ENCODE results near the gene TRABD2B. TPM values are rescaled to one million over a fixed set of nuclear protein-coding genes. Genes with fewer than 3 reads are reported as not detected.

Gene TRABD2B
- polyA plus RNA-seq, 1 of the 3 experiments (the other 2 are of a cell fraction): 0.03 TPM

GRCh38 chr1:48028218-48029069 lies 31.3 kb upstream of the TRABD2B start:
- POLR2A ChIA-PET: no interaction called here
- no peak for DNase-seq
- CTCF ChIA-PET: interaction anchor here (1.3 to 2.5 kb wide), 3 partner anchors 30 to 33 kb away, joined by 3 to 14 read pairs (median 9); no protein-coding TSS in a partner anchor

GRCh38 chr1:48027533-48027835 lies 30.3 kb upstream of the TRABD2B start:
- Histone ChIP-seq H3K4me1 (ENCODE audit: control insufficient read depth in 1 of 2, insufficient read depth in 2 of 2, low read depth in 1 of 2, low read length in 1 of 2) (peaks cover 0 to 9% of the 10 kb centered on the region in 2 experiments; a peak in 1 of 4 replicates), H3K79me2 (ENCODE audit: insufficient read depth) (no peaks in the 10 kb centered on the region), H4K20me1 (ENCODE audit: insufficient read depth) (no peaks in the 10 kb centered on the region), H3K9me3 (no peaks in the 10 kb centered on the region), H3K9ac (no peak overlapping the region), H3K27me3 (ENCODE audit: insufficient read depth) (no peaks in the 10 kb centered on the region), H2AFZ (ENCODE audit: low read depth) (no peak overlapping the region), H3F3A (replicated peaks; ENCODE audit: insufficient read depth) (no peaks in the 10 kb centered on the region), H3K4me2 (no peak overlapping the region), H3K36me3 (replicated peaks in 1 of 2; ENCODE audit: control insufficient read depth in 1 of 2, insufficient read depth in 2 of 2, low read length in 1 of 2) (no peaks in the 10 kb centered on the region), H3K4me3 (ENCODE audit: low read depth in 2 of 2, low read length in 1 of 2) (no peak overlapping the region), H3K9me2 (no peaks in the 10 kb centered on the region), H3K27ac (ENCODE audit: low read depth in 2 of 2, low read length in 1 of 2) (no peak overlapping the region)
- CTCF ChIA-PET: interaction anchor here (1.3 to 2.5 kb wide), 2 partner anchors 13 to 34 kb away, joined by 3 to 14 read pairs; no protein-coding TSS in a partner anchor
- DNase-seq: no peak
- TF ChIP-seq, protein P1, sequence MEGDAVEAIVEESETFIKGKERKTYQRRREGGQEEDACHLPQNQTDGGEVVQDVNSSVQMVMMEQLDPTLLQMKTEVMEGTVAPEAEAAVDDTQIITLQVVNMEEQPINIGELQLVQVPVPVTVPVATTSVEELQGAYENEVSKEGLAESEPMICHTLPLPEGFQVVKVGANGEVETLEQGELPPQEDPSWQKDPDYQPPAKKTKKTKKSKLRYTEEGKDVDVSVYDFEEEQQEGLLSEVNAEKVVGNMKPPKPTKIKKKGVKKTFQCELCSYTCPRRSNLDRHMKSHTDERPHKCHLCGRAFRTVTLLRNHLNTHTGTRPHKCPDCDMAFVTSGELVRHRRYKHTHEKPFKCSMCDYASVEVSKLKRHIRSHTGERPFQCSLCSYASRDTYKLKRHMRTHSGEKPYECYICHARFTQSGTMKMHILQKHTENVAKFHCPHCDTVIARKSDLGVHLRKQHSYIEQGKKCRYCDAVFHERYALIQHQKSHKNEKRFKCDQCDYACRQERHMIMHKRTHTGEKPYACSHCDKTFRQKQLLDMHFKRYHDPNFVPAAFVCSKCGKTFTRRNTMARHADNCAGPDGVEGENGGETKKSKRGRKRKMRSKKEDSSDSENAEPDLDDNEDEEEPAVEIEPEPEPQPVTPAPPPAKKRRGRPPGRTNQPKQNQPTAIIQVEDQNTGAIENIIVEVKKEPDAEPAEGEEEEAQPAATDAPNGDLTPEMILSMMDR (IDR thresholded peaks at IDR 0.05): no peak
- no peak for TF ChIP-seq MEF2A (IDR thresholded peaks at IDR 0.05; ENCODE audit: borderline replicate concordance, low read depth)
- TF ChIP-seq JUND (IDR thresholded peaks at IDR 0.05): no peak
- TF ChIP-seq, protein P2, sequence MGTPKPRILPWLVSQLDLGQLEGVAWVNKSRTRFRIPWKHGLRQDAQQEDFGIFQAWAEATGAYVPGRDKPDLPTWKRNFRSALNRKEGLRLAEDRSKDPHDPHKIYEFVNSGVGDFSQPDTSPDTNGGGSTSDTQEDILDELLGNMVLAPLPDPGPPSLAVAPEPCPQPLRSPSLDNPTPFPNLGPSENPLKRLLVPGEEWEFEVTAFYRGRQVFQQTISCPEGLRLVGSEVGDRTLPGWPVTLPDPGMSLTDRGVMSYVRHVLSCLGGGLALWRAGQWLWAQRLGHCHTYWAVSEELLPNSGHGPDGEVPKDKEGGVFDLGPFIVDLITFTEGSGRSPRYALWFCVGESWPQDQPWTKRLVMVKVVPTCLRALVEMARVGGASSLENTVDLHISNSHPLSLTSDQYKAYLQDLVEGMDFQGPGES (IDR thresholded peaks at IDR 0.05; ENCODE audit: low read depth, low read length): no peak
- TF ChIP-seq ELF1 (IDR thresholded peaks at IDR 0.05): no peak
- no peak for TF ChIP-seq RFX5 (IDR thresholded peaks at IDR 0.05; ENCODE audit: low read length)
- TF ChIP-seq TAF1 (IDR thresholded peaks at IDR 0.05; ENCODE audit: borderline replicate concordance, low read depth, low read length): no peak
- TF ChIP-seq SMC3 (IDR thresholded peaks at IDR 0.05; ENCODE audit: low read depth, low read length): no peak
- TF ChIP-seq POLR2AphosphoS5 (IDR thresholded peaks at IDR 0.05; ENCODE audit: low read depth, low read length): no peak
- TF ChIP-seq FOXJ3 (CRISPR knock-in tag; IDR thresholded peaks at IDR 0.05): no peak
- TF ChIP-seq USF2 (IDR thresholded peaks at IDR 0.05; ENCODE audit: borderline replicate concordance, low read depth, low read length): no peak
- TF ChIP-seq TCF12 (IDR thresholded peaks at IDR 0.05): no peak
- WGBS (ENCODE audit: low lambda C conversion rate): 31% methylated on average over 2 of the region's 2 CpGs
- POLR2A ChIA-PET: no interaction called here

More at GRCh38 chr1:48028218-48029069, 31.3 kb upstream of the TRABD2B start:
- no peak for TF ChIP-seq RXRA (IDR thresholded peaks at IDR 0.05; ENCODE audit: borderline replicate concordance, low read depth)
- TF ChIP-seq SMC3 (IDR thresholded peaks at IDR 0.05; ENCODE audit: low read depth, low read length): no peak
- 69% methylated on average over 12 of the region's 12 CpGs for WGBS (ENCODE audit: low lambda C conversion rate)
- H4K20me1 ChIP-seq (ENCODE audit: insufficient read depth): no peaks in the 10 kb centered on the region
- H3F3A ChIP-seq (replicated peaks; ENCODE audit: insufficient read depth): no peaks in the 10 kb centered on the region
- H3K27me3 ChIP-seq (ENCODE audit: insufficient read depth): no peaks in the 10 kb centered on the region
- H3K79me2 ChIP-seq (ENCODE audit: insufficient read depth): no peaks in the 10 kb centered on the region
- H3K27ac ChIP-seq (ENCODE audit: low read depth in 2 of 2, low read length in 1 of 2): no peak overlapping the region
- no peaks in the 10 kb centered on the region for H3K9me2 ChIP-seq
- no peak overlapping the region for H3K9ac ChIP-seq
- no peak overlapping the region for H3K4me2 ChIP-seq
- H2AFZ ChIP-seq (ENCODE audit: low read depth): no peak overlapping the region
- H3K4me1 ChIP-seq (ENCODE audit: control insufficient read depth in 1 of 2, insufficient read depth in 2 of 2, low read depth in 1 of 2, low read length in 1 of 2): peaks cover 0 to 9% of the 10 kb centered on the region in 2 experiments; a peak in 1 of 4 replicates
- no peaks in the 10 kb centered on the region for H3K36me3 ChIP-seq (replicated peaks in 1 of 2; ENCODE audit: control insufficient read depth in 1 of 2, insufficient read depth in 2 of 2, low read length in 1 of 2)
- H3K4me3 ChIP-seq (ENCODE audit: low read depth in 2 of 2, low read length in 1 of 2): no peak overlapping the region
- H3K9me3 ChIP-seq: no peaks in the 10 kb centered on the region

Measured in SK-N-SH (cell line).